Endothelial cell of umbilical vein (primary cell): ENCODE results near the gene KCTD7.
"Not testable (repeated sequence)": the region's sequence is repeated elsewhere in the genome, so short reads cannot be mapped to it uniquely, and the experiment has no call there.

Source experiments
- EZH2 ChIP-seq: IDR thresholded peaks from 2 replicates; pipeline ENCODE4 v1.6.1; 2012; ENCODE audit warnings: borderline replicate concordance, low read depth, mild to moderate bottlenecking, moderate library complexity, low read length, inconsistent platforms; ENCODE audit not compliant: severe bottlenecking
- FOS ChIP-seq: IDR thresholded peaks from 2 replicates; pipeline ENCODE4 v1.6.1; 2011; ENCODE audit warnings: mild to moderate bottlenecking, low read length, moderate library complexity, borderline replicate concordance; ENCODE audit not compliant: insufficient read depth
- GATA2 ChIP-seq: IDR thresholded peaks from 2 replicates; pipeline ENCODE4 v1.7.0; 2011; ENCODE audit warnings: low read depth, mild to moderate bottlenecking, moderate library complexity, mixed read lengths, low read length; ENCODE audit not compliant: insufficient read length, insufficient read depth
- JUN ChIP-seq: IDR thresholded peaks from 2 replicates; pipeline ENCODE4 v1.6.1; 2011; ENCODE audit warnings: borderline replicate concordance, low read depth; ENCODE audit not compliant: insufficient read length, insufficient read depth
- MYC ChIP-seq: IDR thresholded peaks from one replicate; pipeline ENCODE4 v1.6.1; 2011; ENCODE audit warnings: mild to moderate bottlenecking, low read depth, low read length
- POLR2A ChIP-seq: IDR thresholded peaks from 2 replicates; pipeline ENCODE4 v1.6.1; 2012; ENCODE audit warnings: low read depth, mild to moderate bottlenecking, control low read depth, low read length
- POLR2AphosphoS5 ChIP-seq: IDR thresholded peaks from 2 replicates; pipeline ENCODE4 v1.6.1; 2012; ENCODE audit warnings: low read depth, mild to moderate bottlenecking, control low read depth, low read length, moderate library complexity; ENCODE audit not compliant: insufficient read depth
- TF ChIP-seq, protein P1 (sequence below): IDR thresholded peaks from 2 replicates; pipeline ENCODE4 v1.6.1; 2011; ENCODE audit not compliant: insufficient read depth, insufficient read length
- TF ChIP-seq, protein P2 (sequence below), 2 donors: IDR thresholded peaks; 1 replicate in 1 of 2; 2 replicates in 1 of 2; pipeline ENCODE4 v1.5.1; 2011; ENCODE audit warnings: low read length in 2 of 2, mild to moderate bottlenecking in 2 of 2, moderate library complexity in 2 of 2, control low read depth in 1 of 2, inconsistent platforms in 1 of 2, low read depth in 1 of 2; ENCODE audit not compliant: insufficient read depth in 1 of 2; ENCODE audit errors: extremely low read depth in 1 of 2

DNA sequence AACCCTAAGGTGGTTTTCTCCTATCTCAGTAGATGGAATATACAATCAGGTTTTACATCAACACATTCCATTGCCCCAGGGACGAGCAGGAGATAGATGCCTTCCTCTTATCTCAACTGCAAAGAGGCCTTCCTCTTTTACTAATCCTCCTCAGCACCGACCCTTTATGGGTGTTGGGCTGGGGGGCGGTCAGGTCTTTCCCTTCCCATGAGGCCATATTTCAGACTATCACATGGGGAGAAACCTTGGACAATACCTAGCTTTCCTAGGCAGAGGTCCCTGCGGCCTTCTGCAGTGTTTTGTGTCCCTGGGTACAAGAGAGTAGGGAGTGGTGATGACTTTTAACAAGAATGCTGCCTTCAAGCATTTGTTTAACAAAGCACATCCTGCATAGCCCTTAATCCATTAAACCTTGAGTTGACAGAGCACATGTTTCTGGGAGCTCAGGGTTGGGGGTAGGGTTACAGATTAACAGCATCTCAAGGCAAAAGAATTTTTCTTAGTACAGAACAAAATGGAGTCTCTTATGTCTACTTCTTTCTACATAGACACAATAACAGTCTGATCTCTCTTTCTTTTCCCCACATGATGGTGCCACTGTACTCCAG is 9.2 kb upstream of the KCTD7 start:
- TF ChIP-seq, protein P1, sequence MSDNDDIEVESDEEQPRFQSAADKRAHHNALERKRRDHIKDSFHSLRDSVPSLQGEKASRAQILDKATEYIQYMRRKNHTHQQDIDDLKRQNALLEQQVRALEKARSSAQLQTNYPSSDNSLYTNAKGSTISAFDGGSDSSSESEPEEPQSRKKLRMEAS: not testable (repeated sequence)
- TF ChIP-seq, protein P2, sequence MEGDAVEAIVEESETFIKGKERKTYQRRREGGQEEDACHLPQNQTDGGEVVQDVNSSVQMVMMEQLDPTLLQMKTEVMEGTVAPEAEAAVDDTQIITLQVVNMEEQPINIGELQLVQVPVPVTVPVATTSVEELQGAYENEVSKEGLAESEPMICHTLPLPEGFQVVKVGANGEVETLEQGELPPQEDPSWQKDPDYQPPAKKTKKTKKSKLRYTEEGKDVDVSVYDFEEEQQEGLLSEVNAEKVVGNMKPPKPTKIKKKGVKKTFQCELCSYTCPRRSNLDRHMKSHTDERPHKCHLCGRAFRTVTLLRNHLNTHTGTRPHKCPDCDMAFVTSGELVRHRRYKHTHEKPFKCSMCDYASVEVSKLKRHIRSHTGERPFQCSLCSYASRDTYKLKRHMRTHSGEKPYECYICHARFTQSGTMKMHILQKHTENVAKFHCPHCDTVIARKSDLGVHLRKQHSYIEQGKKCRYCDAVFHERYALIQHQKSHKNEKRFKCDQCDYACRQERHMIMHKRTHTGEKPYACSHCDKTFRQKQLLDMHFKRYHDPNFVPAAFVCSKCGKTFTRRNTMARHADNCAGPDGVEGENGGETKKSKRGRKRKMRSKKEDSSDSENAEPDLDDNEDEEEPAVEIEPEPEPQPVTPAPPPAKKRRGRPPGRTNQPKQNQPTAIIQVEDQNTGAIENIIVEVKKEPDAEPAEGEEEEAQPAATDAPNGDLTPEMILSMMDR (IDR thresholded peaks at IDR 0.05; ENCODE audit: extremely low read depth in 1 of 2, insufficient read depth in 1 of 2, low read depth in 1 of 2, low read length in 2 of 2): not testable (repeated sequence)
- not testable (repeated sequence) for TF ChIP-seq JUN, EZH2, POLR2A, GATA2, FOS, POLR2AphosphoS5, MYC
